HT-29 (cell line): ENCODE data around the gene CELF6. TPM values are rescaled to one million over a fixed set of nuclear protein-coding genes. Genes with fewer than 3 reads are reported as not detected.

Experiments
- DNase-seq: peaks from one replicate; pipeline ENCODE4 v3.0.0-alpha.2; 2015; ENCODE audit warnings: low spot score
- total RNA-seq: library from RNA; depleted of rRNA; stranded (reverse); fragments of >200 nt; shearing (Covaris generic); gene quantifications from 2 replicates; pipeline ENCODE4 v1.2.3, GENCODE V29; 2014; rRNA removed

CELF6 gene
- total RNA-seq: 0.31 and 0.55 TPM in 2 replicates

DNA sequence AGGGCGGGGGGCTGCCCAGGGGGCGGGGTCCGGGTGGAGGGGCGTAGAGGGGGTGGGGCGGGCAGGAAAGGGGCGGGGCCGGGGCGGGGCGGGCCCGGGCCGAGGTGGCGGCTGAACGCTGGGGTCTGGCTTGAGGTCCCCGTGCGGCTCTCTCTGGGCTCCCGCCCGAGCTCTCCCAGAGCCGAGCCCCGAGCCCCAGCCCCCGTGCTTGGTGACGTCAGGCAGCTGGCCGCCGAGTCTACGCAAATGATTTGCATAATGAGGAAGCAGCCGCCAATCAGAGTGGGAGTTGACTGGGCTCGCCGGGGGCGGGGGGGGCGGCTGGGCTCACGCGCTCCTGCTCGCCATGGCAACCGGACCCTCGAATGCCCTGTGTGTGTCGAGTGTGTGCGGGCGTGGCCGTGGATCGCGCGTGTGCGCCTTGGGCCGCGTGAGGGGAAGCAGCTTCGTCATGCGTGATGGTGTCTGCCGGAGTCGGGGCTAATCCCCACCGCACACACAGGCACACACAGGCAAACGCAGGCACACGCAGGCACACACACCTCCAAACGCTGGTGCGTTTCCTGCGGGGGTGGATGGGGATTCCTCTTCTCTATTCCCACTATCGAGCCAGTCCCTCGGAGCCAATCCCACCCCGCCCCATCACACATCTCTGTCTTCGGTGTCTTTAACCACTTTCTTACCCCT lies at the start of gene CELF6:
Gene CELF6 (minus strand): TSS at position 173 of the 687 bp plus-strand sequence. CDS start 283 bp downstream, outside the sequence.
- DNase-seq: peak; percentile 44

DNA sequence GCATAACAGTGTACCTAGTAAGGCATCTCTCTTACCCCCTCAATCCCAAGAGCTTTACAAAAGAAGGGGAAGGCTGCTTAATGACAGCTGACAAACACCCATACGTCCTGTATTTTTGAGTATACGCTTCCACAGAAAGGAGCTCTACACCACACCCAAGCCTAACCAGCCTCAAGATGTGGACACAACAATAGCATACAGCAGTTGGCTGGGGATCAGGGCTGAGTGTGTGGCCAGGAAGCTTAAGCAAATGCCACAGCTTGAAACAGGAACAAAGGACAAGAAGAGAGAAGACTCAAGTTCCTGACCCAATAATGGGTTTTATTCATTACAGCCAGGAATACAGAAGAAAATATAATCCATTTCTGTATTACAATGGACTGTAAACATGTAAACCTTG lies 48.9 kb upstream of the CELF6 start:
- no peak for DNase-seq

DNA sequence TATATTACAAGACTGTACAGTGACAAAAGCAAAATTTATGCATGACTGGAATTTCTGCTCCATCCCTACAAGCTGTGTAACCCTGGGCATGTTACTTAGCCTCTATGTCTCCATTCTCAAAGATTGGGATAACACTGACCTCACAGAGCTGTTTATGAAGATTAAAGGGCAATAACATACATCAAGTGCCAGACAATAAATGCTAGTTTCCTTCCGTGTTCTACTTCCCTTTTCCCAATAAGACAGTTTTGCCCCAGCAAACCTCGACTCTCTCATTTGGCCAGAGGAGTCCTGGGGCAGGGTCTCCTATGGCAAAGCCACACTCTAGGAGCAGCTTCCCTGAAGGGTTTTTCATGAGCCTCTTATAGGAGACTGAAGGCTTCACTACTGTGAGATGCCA lies 48.4 kb upstream of the CELF6 start:
- no peak for DNase-seq

DNA sequence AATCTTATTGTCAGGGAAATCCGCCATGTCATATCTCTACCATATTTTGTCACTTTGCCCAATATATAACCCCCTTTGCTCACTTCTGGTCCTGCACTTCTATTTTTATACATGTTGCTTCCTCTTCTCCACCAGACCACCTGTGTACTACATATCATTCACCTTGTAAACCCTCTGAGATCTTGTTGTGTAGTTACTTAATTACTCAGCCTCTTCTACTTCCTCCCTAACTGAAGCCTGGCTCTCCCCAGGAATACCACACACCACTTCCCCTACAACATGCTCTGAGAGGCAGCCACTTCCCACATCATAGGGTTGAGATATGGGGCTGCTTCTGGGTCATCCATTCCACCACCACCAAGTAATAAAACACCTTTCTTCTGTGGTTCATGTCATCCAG lies 45.9 kb upstream of the CELF6 start:
- no peak for DNase-seq

DNA sequence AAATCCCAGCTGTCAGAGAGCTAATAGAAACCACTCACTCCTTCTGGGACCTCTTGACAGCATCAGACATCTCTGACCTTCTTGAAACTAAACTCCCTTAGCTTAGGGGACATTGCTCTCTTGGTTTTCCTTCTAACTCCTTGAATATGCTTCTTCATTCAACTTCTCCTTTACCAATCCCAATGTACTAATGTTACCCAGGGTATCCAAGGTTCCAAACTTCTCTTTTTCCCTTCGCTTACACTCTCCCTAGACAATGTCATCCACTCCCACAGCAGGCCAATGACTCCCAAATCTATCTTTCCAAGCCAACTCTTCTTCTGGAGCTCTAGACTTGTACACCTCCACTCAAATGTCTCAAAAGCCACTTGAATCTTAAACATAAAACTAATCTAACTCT lies 41.2 kb upstream of the CELF6 start:
- DNase-seq: no peak

DNA sequence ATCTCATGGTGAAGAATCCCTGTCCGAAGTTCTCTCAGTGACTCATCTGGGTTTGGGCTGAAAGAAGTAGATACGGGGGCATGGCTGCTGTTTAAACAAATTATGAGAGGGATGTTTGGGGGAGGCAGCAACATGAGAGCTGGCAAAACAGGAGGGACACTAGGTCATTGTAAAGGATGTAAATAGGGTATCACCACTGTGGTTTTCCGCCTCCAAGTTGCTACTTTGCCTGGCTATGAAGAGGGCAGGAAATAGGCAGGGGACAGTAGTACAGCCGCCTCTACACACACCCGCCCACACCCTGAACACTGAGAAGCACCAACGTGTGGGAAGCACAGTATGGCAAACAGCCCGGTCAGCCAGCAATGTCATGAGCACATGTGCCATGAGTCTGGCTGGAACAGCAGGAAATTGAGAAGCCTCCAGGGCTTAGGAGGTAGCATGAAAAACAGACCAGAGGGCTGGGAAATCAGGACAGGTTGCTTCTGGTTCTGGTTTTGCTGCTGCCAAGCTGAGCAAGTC lies 38.8 kb upstream of the CELF6 start:
- peak; percentile 59 for DNase-seq

DNA sequence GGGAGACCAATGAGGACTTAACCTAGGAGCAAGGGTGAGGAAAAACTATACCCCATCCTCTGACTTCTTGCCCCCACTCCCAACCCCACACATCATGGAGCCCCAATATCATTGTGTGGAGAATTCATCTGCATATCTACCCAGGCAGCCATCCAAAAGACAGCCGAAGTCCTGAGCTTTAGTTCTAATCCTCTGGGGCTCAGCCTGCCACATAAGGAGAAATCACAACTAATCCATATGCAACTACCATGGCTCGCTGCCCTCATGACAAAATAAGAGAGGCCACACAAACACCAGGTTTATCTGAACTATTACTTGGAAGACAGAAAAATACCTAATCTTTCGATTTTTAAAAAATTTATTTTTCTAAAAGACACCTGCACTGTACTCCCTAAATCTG lies 38.2 kb upstream of the CELF6 start:
- no peak for DNase-seq

DNA sequence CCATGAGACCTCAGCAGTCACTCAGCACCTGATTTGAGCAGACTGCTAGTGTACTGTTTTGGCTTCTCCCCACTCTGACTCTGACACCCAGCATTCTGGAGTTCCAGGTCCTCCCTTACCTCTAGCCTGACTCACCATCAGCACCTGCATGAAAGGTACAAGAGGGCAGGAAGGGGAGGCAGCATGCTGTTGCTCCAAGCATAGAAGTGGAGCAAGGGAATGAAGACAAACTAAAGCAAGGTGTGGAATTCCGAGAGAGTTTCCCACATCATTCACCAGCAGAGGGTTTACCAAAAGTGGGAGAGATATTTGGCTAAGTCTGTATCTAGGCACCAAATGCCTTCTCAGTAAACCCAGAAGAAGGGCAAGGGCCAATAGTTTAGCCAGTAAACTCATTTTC lies 34.5 kb upstream of the CELF6 start:
- DNase-seq: no peak

DNA sequence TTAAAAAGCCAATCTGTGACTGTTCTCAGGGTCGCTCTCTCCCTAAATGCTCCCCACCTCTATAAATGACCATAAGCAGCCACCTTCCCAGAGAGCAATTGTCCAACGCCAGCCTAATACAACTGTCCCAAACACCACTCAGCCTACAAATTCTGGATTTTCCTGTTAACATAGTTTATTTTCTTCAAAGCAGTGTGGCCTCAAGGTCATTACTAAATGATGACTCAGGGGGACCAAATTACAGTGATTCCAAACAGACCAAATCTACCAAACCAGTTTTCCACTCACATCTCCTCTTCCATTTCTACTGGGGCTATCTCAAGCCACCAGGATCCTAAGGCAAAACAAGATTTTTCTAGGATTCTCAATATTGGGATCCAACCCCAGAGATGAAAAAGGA lies 33.3 kb upstream of the CELF6 start:
- DNase-seq: no peak

DNA sequence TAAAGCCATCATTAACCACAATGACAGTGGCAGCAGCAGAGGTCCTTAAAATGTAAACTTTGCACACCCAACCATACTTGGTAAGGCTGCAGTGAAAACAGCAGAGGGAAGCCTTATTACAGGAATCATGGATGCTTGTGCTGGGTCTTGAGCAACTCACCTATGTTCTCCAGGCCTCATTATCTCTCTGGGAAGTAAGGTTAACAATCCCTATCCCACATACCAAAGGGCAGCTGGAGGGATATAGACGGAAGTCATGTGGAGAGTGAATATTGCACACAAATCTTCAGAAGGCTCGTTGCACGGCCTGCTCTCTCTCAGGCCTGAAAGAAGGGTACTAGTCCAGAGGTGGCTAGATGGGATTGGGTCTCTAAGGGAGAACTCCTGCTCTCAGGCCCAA lies 25.8 kb upstream of the CELF6 start:
- no peak for DNase-seq

DNA sequence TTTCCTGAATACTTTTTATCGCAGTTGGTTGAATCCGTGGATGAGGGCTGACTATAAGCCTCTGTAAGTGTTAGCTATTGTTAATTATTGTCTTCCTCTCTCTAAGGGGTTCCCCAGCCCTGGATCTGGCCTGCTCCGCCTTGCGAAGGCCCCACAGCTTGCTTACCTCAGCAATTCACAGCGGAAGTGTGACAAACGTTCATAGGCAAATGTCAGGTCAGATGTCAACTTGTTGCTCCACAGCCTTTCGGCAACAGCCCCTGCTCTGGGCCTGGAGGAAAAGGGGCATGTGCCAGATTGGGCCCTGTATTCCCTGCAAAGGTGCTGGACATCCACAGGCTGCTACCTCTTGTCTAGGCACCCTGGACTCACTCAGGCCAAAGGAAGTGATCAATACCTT lies 25.3 kb upstream of the CELF6 start:
- no peak for DNase-seq

DNA sequence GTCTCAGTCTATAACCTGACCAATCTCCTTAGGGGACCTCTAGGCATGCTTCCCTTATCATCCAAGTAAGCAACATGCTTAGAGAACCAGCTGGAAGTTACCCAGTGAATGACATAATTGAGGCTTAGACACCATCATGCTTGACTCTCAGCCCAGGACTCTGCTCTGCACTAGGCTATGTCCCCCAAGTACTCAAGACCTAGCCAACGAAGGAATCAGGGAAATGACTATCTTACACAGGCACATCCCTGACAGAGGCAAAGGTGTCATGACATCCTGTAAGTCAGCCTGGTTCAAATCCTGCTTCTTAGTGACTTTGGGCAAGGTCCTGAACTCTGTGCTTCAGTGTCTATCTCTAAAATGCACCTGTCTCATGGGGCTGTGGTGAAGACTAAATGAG lies 24.6 kb upstream of the CELF6 start:
- DNase-seq: no peak

DNA sequence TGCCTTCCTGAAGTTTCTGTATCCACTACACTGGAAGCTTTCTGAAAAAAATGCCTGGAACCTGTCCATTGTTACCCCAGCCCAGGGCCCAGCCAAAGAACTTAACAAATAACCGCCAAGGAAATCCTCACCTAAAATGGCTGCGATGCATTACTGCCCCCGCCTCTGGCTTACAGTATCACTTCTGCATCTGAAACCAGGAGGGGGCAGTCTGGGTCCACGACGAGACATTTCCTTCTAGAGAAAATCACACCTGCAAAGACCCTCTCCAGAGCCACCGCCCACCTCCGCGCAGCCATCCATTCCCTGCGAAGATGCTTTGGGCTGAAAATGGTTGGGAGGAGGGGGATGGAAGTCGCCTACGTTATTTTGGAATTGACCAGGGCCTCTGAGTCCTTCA lies 22.4 kb upstream of the CELF6 start:
- DNase-seq: peak; percentile 37

DNA sequence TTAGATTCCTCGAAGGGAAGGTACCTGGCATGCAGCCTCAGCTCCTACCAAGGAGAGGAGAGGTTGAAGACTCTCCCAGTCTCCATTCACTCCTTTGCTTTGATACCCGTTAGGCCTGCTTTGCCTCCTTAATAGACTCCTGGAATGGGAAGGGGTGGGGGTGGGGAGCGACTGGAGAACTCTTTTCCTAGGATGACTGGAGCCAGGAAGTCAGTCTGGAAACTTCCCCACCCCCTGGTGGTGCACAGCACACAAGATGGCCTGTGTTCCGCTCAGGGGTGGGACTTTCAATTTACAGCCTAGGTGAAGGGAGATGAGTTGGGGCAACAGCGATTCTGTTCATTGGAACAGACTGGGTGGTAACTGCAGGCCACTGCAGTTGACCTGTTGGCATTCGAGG lies 21.4 kb upstream of the CELF6 start:
- DNase-seq: peak; percentile 56

DNA sequence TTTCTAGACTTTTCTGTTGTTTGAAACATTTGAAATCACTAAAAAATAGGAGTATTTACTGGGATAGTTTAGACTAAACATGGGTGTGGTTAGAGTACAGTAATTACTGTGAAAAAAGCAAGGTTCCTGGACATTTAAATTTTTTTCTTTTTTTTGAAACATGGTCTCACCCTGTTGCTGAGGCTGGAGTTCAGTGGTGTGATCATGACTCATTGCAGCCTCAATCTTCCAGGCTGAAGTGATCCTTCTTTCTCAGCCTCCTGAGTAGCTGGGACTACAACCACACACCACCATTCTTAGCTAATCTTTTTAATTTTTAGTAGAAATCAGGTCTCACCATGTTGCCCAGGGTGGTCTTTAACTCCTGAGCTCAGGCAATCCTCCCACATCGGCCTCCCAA lies 20.4 kb upstream of the CELF6 start:
- DNase-seq: no peak

DNA sequence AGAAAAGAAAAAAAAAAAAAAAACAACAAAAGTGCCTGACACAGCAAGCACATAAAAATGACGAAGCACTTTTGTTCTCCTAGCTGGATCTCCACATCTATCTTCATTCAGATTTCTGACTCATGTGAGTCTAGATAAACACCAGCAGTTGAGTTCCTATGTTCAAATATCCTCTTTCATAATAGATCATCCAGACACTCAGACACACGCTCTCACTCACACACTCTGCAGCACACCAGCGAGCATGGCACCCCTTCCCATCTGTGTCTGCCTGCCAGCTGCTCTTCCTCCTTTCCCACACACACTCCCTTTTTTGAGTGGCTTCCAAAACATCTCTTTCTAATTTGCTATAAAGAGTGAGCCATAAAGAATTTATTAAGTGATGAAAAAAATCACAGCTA lies 19.8 kb upstream of the CELF6 start:
- DNase-seq: no peak

DNA sequence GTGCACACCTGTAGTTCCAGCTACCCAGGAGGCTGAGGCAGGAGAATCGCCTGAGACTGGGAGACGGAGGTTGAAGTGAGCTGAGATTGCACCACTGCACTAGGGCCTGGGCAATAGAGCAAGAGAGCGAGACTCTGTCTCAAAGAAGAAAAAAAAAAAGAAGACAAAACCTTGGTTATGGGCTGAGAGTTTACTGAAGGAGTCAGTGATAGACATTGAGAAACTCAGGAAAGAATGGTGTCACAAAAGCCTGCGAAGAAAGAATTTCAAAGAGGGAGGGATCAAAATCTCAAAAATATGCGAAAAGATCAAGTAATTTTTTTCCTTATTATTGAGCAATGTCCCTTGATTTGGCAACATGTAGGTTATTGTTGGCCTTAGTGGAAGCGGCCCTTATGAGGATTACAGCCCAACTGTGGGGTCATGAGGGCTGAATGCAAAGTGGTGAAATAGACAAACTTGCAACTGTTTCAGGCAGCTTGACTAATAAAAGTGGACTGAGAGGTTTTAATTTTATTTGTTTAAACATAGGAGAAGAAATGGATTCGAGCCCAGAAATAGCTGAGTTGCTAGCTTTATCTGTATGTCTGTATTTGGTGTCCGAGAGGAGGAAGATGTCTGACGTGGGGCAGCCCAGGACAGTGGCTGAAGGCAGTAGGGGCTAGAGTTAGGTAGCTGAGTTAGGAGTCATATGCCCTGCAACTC lies 18.8 kb upstream of the CELF6 start:
- no peak for DNase-seq

DNA sequence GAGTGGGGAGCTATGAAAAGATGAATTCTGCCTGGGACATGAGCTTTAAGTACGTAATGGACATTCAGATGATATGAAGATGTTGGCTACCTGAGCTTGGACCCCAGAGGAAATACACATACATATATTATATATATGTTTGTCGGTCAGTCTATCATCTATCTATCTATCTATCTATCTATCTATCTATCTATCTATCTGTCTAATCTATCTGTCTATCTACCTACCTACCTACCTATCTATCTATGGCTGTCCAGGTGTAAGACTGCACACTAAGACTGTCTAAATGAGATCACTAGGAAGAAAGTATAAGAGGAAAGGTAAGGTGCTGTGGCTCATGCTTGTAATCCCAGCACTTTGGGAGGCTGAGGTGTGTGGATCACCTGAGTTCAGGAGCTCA lies 18.2 kb upstream of the CELF6 start:
- no peak for DNase-seq

DNA sequence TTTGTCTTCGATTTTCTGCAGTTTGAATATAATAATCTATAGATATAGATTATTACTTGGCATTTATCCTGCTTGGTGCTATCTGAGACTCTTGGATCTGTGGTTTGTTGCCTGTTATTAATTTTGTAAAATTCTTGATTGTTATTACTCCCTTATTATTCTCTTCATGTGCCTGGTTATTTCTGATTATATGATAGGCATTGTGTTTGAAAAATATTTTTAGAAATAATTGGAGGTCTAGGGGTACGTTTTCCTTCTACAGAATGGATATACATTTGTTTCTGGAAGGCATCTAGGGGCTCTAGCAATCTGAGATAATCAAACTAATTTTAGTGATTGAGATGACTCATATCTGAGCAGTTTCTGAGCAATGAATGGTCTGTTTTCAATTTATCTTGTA lies 14.9 kb upstream of the CELF6 start:
- no peak for DNase-seq

DNA sequence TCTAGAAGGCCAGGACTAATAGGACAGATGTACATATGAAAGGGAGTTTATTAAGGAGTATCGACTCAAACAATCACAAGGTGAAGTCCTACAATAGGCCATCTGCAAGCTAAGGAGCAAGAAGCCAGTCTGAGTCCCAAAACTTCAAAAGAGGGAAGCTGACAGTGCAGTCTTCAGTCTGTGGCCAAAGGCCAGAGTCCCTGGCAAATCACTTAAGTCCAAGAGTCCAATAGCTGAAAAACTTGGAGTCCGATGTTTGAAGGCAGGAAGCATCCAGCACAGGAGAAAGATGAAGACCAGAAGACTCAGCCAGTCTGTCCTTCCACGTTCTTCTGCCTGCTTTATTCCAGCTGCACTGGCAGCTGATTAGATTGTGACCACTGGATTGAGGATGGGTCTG lies 11.1 kb upstream of the CELF6 start:
- DNase-seq: no peak

DNA sequence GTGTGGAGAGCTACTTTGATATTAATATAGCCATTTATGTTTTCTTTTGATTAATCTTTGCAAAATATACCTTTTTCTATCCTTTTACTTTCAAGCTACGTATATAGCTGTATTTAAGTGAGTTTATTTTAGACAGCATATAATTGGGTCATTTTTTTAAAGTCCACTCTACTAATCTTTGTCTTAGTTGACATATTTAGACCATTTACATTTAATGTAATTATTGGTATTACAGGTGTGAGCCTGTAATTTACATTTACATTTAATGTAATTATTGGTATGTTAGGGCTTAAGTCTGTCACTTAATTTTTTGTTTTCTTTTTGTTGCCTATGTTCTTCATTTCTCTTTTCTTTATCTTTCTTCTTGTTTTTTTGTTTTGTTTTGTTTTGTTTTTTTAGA lies 3.8 kb upstream of the CELF6 start:
- no peak for DNase-seq

DNA sequence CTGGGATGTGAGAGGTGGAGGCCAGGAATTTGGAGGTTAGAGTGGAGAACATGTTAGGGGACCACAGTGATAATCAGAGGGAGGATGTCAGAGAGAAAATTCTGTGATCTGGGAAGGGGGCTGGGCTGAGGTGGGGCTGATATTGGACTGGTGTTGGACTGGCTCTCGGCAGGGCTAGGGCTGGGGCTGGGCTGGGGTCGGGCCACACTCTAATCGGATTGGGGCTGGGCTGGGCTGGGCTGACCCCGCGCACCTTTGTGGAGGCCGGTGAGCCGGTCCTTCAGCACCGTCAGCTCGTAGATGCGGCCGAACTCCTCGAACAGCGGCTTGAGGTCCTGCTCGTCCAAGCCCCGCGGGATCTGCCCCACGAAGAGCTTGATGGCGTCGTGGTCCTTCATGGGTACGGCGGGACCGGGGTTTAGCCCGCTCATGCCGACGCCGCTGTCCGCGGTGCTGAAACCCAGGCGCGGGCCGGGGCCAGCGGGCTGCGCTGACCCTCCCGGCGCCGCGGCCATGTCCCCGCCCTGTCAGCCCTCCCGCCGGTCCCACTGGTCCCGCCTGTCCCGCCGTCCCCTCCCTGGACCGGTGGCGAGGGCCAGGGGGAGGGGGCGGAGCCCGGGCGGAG lies 485 bp downstream of the CELF6 start:
- DNase-seq: no peak

DNA sequence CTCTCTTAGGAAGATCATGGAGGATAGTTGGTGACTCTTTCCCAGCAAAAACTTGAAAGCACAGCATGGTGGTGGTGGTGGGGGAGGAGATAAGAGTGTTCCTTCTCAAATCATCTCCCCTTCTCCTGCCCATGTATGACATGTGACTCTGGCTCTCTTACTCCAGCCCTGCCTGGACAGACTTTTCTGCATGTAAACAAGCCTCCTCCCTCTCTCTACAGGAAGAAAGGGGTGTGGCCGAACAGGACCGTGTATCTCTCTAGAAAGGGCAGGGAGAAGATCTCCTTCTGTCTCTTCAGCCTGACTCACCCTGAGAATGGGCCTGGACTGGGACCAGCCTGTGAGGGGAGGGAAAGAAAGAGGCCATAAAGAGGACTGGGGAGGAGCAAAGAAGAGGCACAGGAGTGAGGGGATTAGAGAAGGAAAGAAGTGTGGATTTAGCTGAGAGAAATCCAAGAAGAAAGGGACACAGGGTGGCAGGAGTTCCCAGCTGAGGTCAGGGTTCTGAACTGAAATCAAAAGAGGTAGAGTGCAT lies 1.5 kb downstream of the CELF6 start:
- DNase-seq: no peak
